GM12875 (cell line): ENCODE measurements around the gene FAM156B.
"Not testable (repeated sequence)": the region's sequence is repeated elsewhere in the genome, so short reads cannot be mapped to it uniquely, and the experiment has no call there.

Source experiments
- H3K4me3 ChIP-seq: one replicate; pipeline ENCODE4 v1.5.1; 2011; ENCODE audit warnings: low read depth, low read length, control low read depth
- TF ChIP-seq, protein P1 (sequence below): IDR thresholded peaks from 2 replicates; pipeline ENCODE4 v1.5.1; 2011; ENCODE audit warnings: low read depth, mild to moderate bottlenecking, control low read depth, inconsistent platforms, low read length, moderate library complexity, borderline replicate concordance; ENCODE audit not compliant: insufficient read depth

The FAM156B gene

DNA sequence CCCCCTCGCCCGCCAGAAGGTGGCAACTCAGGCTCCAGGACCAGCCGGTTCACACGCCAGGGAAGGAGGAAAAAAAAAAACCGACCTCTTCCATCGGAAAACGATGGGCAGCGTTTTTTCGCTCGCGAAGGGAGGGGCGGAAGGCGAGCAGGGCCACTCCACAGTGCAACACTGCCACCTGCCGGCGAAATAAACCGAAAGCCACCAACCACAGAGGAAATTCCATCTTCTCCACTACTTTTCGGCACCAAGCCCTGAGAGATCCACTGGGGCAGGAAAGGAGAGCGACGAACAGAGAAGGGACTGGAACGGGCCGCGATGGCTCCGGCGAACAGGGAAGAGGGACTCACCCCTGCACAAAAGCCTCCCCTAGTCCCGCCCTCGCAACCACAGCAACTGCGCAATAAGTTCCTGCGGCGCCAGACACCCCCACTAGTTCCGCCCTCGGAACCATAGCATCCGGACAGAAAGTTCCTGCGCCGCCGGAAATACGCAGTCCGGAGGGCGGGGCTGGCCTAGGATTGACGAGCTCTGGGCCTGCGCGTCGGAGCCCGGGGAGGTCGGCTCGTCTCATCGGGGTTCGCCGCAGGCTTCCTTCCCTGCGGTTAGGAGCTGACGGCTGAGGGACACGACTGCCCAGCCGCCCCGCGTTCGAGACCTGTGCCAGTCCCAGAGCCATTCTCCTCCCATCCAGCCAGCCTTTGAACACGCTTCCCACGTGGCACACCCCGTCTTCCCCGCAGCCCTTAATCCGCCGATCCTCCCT, 37.8 kb downstream of the FAM156B start:
- peak overlapping the region; percentile 79 for H3K4me3 ChIP-seq
- TF ChIP-seq, protein P1, sequence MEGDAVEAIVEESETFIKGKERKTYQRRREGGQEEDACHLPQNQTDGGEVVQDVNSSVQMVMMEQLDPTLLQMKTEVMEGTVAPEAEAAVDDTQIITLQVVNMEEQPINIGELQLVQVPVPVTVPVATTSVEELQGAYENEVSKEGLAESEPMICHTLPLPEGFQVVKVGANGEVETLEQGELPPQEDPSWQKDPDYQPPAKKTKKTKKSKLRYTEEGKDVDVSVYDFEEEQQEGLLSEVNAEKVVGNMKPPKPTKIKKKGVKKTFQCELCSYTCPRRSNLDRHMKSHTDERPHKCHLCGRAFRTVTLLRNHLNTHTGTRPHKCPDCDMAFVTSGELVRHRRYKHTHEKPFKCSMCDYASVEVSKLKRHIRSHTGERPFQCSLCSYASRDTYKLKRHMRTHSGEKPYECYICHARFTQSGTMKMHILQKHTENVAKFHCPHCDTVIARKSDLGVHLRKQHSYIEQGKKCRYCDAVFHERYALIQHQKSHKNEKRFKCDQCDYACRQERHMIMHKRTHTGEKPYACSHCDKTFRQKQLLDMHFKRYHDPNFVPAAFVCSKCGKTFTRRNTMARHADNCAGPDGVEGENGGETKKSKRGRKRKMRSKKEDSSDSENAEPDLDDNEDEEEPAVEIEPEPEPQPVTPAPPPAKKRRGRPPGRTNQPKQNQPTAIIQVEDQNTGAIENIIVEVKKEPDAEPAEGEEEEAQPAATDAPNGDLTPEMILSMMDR = peak; percentile 75

GRCh38 chrX:52935470-52935784, 38.3 kb downstream of the FAM156B start:
- H3K4me3 ChIP-seq = peak overlapping the region; percentile 79

DNA sequence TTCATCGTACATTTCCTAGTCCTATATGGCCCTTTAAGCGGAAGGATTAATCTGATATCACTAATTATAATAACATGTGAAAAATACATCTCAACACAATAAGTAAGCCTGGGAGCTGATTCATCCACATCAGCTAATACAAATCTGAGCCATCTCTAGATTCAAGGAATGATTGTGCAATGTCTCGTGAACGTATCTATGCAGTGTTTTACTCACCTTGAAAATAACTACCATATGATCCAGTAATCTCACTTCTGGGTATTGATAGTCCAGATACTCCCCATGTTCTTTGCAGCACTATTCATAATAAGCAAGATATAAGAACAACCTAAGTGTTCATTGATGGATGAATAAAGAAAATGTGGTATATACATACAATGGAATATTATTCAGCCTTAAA, 43.6 kb downstream of the FAM156B start:
- H3K4me3 ChIP-seq = not testable (repeated sequence)

GRCh38 chrX:52941728-52942127, 44.6 kb downstream of the FAM156B start:
- H3K4me3 ChIP-seq = not testable (repeated sequence)

DNA sequence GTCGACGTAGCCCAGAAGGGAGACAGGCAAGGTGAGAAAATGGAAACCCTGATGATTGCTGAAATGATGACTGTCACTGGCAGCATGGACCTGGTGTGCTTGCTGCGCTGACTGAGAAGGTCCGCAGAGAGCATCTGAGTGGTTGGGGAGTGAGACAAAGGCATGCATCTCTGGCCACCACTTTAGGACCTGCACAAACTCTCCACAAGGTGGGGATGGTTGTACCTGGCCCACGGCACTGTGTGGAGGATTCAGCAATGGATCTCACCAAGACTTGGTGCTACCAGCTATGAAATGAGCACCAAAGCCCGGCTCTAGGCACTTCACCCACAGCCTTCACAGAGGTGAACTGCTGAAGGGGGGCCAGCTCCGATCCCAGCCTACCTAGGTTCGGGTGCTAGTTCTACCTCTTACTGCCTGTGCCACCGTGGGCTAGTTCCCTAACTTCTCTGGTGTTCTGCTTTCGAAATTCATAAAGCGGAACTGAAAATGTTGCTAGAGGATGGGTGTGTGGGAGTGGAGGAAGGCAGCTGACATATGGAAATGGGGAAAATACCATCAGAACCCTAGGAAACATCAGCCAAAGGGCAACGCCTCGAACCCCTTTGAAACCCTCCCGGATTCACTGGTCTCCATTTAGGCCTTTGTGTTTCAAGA, 48.8 kb downstream of the FAM156B start:
- not testable (repeated sequence) for H3K4me3 ChIP-seq

DNA sequence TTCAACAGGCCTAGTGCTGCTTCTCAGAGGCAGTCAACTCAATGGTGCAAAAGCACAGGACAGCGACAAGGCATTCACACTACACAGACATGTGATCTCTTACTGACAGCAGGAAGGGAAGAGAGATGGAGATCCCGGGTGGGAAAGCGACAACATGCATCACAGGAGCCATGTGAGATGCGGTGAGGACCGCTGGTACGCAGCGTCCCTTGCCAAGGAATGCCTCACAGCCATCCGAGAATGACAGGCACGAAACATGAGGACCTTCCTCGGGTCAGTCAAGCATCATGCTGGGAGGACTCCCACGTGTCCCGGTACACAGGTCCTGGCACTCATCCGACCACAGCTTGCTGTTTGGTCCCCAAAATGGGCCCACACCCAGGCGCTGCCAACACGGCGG, 50.4 kb downstream of the FAM156B start:
- not testable (repeated sequence) for H3K4me3 ChIP-seq

DNA sequence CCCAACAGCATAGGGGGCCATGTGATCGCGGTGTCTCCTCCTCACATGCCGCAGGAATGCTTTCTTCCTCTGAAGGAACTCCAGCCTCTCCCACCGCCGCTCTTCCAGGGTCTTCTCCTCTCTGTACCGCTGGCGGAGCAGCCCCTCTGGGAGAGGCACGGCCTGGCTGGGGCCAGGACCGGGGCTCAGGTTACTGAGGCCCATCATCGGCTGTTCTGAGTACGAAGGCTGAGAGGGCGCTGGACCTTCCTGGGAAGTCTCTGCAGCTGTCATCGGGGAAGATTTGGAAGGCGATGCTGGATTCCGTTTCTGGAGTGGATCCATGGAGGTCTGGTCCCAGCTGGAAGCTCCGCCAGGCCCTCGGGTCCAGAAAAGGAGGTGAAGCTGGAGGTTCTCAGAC, 51.1 kb downstream of the FAM156B start:
- H3K4me3 ChIP-seq = not testable (repeated sequence)

- H3K4me3 ChIP-seq = not testable (repeated sequence)
These were observed 52.2 kb downstream of the FAM156B start for GRCh38 chrX:52949325-52949724.

DNA sequence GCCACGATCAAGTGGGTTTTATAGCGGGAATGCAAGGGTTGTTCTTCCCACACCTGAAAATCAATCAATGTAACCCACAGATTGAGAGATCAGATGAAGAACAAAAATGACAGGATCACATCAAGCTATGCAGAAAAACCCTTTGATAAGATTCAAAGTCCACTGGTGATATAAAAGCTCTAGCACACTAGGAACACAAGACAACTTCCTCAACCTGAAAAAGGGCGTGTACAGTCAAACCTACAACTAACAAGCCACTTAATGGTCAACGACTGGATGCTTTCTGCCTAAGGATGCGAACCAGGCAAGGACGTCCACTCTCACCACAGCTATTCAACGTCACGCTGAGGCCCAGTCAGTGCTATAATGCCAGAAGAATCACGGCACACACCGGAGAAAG, 52.8 kb downstream of the FAM156B start:
- H3K4me3 ChIP-seq = not testable (repeated sequence)
